Measurements from ENCODE around the gene SLC2A13.
"Not testable (repeated sequence)": the region's sequence is repeated elsewhere in the genome, so short reads cannot be mapped to it uniquely, and the experiment has no call there.

The SLC2A13 gene

GRCh38 chr12:40034156-40034555 lies 71.7 kb downstream of the SLC2A13 start:
- DNase-seq = no peak

GRCh38 chr12:40033242-40033630 lies 72.6 kb downstream of the SLC2A13 start:
- no peak for DNase-seq

- DNase-seq = no peak
Measured at GRCh38 chr12:40032433-40033241, 73.2 kb downstream of the SLC2A13 start.

GRCh38 chr12:40031965-40032364 lies 73.9 kb downstream of the SLC2A13 start:
- DNase-seq = no peak

- not testable (repeated sequence) for DNase-seq
Measured at GRCh38 chr12:40030970-40031369, 74.9 kb downstream of the SLC2A13 start.

- DNase-seq = no peak
Measured at GRCh38 chr12:40028296-40028695, 77.6 kb downstream of the SLC2A13 start.

GRCh38 chr12:40022850-40023249 lies 83.0 kb downstream of the SLC2A13 start:
- no peak for DNase-seq

GRCh38 chr12:40020261-40020691 lies 85.6 kb downstream of the SLC2A13 start:
- DNase-seq = no peak

- DNase-seq = no peak
Measured at GRCh38 chr12:40017488-40017887, 88.4 kb downstream of the SLC2A13 start.

GRCh38 chr12:40016980-40017379 lies 88.9 kb downstream of the SLC2A13 start:
- DNase-seq = no peak

- no peak for DNase-seq
Measured at GRCh38 chr12:40015881-40016280, 90.0 kb downstream of the SLC2A13 start.

GRCh38 chr12:40015345-40015744 lies 90.5 kb downstream of the SLC2A13 start:
- no peak for DNase-seq

GRCh38 chr12:40013847-40014246 lies 92.0 kb downstream of the SLC2A13 start:
- no peak for DNase-seq

GRCh38 chr12:40013292-40013691 lies 92.6 kb downstream of the SLC2A13 start:
- no peak for DNase-seq

- no peak for DNase-seq
Measured at GRCh38 chr12:40012711-40013110, 93.2 kb downstream of the SLC2A13 start.

- no peak for DNase-seq
Measured at GRCh38 chr12:40011775-40012129, 94.1 kb downstream of the SLC2A13 start.

- DNase-seq = peak; percentile 5 to 71 (median 38)
Measured at GRCh38 chr12:40010899-40011774, 94.7 kb downstream of the SLC2A13 start.

GRCh38 chr12:40002178-40003169 lies 103.4 kb downstream of the SLC2A13 start:
- DNase-seq = no peak

GRCh38 chr12:40001406-40001805 lies 104.5 kb downstream of the SLC2A13 start:
- no peak for DNase-seq

GRCh38 chr12:40000884-40001283 lies 105.0 kb downstream of the SLC2A13 start:
- no peak for DNase-seq

GRCh38 chr12:39993268-39993667 lies 112.6 kb downstream of the SLC2A13 start:
- DNase-seq = no peak
